ENCODE measurements around the gene SDCCAG8.

Gene SDCCAG8

DNA sequence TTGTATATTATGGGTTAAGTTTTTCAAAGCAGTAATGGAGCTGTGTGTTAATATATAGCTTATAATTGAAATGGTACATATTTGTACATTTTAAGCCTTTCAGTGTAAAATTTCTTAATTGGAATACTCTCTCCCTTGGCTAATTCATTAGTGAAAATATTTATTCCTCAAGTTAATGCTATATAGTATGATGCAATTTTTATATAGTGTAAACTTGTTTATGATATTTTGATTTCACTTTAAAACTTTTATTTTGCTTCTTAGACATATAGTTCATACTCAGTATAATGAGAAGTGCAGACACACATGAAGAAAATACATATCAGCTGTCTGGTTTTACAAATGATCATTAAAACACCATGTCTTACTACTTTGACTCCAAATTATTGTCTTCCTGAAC, 140.6 kb downstream of the SDCCAG8 start:
- DNase-seq = no peak

DNA sequence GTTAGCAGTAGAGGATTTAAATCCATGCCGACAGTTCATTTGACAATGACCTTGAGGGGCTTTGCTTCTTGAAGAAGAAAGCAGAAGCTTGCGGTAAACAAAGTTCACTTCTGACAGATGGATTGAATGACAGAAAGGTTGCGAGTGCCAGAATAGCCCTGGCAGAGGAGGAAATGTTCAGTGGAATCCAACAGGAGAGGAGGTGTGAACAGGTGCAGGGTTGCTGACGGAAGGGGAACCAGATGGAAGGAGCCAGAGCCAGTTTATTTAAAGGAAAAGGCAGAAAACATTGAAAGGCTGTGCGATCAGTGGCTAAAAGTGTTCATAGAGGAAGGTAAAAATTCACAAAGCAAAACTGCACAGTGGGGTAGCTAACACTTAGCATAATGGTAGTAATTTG, 141.0 kb downstream of the SDCCAG8 start:
- DNase-seq = no peak

DNA sequence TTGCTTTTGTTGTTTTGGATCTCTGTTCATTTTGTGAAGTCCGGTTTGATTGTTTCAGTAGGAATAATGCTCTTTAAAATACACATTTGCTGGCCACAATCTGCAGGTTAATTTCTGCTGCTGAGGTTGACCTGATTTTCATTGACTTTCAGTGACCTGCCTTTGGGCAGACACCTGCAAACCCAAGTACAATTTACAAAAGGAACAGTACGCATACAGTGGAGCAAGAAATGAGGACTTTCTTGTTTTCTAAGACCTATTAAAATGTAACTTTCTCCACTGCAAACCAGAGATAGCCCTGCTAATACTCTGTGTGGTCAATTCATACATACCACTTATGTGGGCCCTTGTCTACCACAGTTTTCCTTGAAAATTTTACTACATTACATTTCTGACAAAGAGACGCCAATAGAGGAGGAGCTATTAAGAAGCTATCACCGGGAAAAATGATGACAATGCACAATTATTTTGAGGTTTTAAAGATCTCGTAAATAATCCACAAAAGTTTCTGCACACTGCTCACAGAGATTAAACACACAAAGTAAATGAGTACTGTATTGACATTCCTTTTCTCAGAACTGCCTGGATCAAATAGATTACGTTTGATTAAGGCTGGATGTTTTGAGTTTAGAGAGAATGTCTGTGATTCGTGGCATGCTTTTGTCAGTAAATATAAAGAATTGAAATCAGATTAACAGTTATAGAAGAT, 141.9 kb downstream of the SDCCAG8 start:
- no peak for DNase-seq

DNA sequence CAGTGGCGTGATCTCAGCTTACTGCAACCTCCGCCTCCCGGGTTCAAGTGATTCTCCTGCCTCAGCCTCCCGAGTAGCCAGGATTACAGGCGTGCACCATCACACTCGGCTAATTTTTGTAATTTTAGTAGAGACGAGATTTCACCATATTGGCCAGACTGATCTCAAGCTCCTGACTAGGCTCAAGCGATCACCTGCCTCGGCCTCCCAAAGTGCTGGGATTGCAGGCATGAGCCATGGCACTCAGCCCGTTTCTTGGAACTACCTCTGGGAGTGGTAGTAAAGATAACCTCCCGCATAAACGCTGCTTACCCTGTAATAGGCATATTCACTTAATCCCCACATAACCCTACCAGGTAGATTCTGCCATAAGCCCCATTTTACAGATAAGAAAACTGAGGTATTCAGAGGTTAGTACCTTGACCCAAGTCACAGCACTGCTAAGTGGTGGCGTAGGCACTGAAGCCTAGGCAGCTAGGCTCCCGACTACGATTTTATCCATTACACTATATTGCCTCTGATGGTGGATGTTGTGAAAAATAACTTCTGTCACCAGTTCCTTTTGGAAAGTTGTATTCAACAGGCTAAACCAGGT, 143.8 kb downstream of the SDCCAG8 start:
- no peak for DNase-seq

DNA sequence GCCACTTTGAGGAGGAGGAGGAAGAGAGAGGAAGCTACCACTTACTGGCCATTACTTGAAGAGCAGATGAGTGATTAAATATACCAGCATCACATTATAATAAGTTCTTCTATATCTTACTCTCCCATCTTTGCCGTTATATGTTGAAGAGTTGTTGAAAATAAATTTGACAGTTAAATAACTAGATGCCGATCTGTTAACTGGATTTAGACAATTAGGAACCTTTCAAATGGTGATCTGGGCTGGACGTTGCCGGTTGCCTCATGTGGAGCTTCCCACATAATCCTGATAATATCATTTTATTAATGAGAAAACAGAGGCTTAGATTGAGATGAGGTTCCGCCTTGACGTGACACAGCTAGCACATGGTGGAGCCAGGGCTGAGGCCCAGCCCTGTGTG, 147.0 kb downstream of the SDCCAG8 start:
- DNase-seq = no peak

DNA sequence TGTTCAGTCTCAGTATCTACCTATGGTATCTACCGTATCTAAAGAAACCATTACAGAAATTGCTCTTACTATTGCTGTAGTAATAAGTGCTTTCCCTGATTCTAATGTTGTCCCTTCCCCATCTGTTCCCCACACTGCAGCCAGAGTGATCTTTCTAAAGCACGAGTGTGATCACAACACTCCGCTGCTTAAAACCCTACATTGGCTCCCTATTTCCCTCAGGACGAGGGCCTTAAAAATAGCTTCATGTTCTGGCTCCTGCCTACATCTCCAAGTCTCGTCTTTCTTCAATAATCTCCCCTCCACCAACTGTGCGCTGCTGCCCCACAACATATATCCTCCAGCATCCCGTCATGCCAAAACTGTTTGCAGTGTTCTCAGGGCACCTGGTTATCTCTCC, 150.6 kb downstream of the SDCCAG8 start:
- DNase-seq = no peak

DNA sequence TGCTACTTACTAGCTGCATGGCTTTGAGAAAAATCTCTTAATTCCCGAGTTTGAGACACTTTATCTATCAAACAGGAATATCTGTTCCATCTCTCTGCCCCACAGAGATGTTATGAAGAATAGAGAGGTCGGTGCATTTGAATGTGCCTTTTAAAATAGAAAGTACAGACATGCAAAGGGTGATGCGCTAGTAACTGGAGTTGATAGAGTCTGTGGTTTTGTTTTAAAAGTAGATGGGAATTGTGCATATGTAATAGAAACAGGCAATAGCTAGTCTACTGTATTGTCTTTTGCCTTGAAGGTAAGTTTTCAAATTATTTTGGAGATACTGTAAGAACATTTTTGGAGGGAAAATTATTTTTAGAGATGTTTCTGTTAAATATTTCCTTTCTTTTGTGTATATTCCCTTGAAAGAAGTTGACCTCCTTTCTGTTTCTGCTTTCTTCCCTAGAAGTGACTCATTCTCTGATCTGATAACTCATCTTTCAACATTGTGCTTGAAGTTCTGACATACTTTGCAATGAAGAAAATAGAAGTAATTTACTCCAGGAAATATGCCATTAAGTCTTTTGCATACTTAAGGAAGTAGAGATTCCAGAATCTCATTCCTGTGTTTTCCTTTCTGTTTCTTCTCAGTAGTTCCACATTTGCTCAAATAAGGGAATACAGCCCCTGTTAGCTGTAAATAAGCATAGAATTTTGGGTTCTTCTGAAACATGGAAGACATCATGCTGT, 151.6 kb downstream of the SDCCAG8 start:
- DNase-seq = no peak

DNA sequence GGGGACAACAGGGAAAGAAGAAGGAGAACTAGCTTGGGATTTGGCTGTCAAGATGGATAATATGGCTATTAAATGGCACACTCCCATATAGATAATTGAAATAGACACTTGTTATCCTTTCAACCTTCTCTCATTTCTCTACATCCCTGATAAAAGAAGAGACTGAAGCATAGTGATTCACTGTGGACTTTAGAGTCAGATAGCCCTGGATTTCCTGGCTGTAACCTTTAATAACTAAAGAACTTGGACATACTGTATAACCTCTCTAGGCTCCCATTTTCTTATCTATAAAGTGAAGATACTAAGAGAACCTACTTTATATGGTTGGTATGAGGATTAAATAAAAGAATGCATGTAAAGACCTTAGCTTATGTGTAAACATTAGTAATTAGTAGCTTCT, 152.6 kb downstream of the SDCCAG8 start:
- DNase-seq = no peak

DNA sequence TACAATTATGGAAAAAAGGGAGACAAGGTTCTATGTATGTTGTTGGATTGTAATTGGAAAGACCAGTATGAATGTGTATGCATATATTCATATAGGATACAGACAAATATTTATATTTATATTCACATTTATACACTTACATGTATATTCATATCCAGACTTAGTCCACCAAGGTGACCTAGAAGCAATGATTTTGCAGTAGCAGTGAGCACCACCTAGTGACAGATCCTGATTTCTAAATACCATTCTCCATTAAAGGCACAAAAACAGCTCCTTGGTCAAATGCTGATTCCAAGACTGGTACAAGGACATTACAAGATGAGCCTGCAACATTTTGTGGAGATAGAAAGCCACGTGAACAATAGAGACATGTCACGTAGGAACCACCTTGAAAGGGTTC, 153.4 kb downstream of the SDCCAG8 start:
- DNase-seq = no peak

DNA sequence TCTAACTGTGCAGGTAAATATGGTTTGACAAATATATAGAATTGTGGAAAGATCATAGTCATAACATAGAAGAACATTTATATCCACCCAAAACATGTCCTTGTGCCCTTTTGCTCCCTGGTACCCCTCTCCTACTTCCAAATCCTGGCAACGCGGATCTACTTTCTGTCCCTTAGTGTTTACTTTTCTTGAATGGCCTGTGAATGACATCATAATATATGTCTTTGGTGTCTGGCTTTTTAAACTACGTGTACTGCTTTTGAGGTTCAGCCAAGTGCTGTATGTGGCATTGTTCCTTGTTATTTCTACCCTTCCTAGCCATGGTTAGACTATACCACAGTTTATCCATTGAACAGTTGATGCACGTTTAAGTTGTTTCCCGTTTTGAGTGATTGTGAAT, 155.6 kb downstream of the SDCCAG8 start:
- DNase-seq = no peak

DNA sequence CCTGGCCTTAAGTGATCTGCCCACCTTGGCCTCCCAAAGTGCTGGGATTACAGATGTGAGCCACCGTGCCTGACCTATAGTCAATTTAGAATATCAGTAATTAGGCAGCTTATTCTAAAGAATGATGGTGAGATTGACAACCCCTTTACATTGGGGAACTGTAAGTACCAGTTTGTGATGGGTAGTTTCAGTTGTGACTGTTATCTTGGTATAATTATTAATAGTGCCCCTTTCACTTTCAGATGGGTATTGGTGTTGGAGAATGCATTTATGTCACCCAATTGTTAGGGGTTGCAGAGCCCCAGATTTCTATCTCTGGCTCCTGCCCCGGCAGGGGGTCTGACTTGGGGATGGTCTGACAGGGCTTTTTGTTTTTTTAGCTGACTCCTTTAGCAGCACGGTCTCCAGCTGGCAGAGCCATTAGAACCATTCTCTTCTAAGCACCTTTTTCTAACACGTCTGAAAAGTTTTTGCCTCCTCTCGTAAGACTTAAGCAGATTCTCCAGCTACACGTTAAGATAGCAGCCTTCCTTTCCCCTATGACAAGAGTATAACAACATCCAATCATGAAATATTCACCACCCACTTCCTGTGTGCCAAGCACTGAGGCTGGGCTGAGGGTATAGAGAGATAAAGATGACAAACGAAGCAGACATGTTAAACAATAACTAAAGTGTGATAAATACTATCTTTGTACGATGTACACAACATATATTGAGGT, 157.8 kb downstream of the SDCCAG8 start:
- DNase-seq = no peak

DNA sequence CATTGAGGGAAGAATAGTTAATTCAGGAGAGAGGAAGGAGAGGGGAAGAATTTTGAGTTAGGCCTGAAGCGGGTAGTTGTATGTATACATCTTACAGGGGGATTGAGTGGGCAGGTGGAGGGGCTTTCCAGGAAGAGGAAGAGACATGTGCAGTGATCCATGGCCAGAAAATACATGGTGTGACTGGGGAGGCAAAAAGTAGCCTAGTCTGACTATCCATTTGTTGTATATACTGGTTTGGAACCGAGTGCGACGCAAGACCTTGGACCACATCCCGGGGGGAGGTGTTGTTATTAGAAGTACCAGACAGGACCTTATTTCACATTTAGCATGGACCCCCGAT, 158.3 kb downstream of the SDCCAG8 start:
- no peak for DNase-seq

DNA sequence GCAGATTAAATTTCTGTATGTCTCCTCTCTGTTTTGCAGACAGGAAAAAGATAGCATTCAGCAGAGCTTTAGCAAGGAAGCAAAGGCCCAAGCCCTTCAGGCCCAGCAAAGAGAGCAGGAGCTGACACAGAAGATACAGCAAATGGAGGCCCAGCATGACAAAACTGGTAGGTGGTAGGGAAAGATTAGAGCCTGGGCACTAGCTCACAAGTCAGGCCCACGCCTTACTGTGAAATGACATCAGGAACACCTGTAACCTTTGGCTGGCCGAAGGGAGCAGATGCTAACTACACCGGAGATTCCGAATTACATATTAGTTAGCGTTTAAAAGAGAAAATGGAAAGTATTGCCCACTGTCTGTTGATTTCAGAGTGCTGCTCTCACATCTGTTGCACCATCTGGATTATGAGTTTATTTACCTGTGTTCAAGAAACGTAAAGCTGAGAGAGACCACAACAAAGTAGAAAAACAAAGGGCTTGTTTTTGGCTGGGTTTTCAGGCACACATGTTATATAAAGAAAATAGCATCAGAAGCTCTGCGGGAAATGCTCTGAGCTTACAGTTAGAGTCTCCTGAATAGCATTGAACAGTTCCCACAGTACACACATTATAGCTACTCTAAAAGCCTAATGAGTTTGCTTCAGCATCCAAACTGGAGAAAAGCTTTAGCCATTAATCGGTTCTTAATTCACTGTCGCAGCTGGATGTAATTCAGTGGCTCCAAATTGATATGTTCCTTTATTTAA, 160.0 kb downstream of the SDCCAG8 start:
- no peak for DNase-seq

DNA sequence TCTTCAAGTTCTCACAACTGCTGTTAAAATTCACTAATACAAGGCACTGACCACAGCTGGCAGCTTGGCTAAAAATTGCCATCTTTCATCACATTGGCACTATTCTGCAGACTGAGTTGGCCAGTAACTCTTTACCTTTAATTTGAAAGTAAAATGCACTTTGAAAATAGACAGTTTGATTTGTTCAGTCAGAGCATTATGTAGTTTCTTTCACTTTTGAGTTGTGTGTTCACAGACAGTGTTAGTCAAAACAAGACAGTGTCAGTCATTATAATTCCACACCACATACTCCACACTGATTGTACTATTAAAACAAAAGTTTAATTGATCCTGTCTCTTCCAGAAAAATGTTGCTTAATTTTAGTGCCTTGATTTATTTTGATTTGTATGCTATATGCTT, 160.7 kb downstream of the SDCCAG8 start:
- DNase-seq = no peak

DNA sequence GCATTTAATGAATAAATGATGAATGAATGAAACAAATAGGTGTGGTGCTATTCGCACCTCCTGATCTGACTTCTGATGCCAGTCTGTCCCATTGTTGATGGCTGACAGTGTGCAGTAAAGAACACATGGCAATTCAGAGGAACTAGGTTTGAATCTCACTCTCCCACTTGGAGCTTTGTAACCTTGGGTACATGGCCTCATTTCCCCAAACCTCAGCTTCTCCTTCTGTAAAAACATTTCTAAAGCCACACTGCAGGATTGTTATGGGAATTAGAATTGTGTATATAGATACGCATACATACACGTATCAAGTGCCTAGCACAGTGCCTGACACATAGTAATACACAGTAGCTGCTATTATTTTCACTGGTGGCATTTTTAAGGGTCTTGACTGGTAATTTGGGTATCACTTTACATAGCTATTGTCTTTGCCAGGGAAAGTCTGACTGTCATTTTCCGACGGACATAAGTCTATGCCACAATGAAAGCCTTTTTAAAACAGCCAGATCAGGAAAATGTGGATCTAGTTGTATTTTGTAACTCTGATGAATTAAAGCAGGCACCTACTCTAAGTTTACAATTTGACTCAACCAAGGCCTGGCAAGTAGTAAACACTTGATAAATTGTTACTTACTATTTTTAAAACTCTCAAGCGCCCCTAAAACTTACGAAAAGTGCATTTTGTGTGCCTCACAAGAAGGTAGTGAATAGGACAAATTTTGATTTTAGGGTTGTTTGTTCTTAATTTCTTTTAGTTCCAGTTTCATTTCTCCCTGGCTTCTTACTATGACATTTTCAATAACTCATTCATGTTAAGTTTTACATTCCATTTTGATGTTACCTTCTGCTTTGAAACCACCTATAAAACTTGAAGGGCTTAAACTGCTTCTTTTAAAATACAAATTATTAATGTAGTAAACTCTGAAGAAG, 164.4 kb downstream of the SDCCAG8 start:
- no peak for DNase-seq

DNA sequence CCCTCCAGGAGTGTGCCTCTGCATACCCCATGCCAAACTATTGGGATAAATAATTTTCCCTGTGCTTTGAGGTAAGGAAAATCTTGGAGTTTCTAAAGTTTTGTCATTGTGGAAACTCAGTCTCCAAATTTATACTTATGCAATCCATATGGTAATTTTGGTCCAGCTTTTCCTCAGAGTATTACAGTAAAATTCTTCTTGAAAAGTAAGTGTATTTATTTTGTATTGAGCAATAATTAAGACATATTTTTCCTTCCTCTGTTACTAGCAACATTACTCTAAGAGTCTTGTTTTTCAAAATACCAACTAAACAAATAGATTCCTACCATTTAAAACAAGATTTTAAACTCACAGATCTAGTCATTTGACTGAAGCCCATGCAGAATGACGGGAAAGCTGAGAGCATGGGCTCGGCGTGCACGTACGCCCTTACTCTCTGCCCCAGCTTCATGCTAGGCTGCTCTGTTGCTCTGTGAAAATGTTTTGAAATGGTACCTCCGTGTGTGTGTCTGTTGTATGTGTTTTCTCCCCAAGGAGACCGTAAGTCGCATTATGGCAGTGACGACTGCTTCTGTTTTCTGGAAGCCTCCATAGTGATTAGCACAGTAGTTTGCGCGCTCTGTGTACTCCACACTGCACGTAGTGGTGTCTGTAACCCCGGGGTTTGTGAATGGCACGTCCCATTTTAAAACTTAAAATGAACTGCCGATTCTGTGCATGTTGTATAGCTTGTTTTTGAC, 165.3 kb downstream of the SDCCAG8 start:
- no peak for DNase-seq

DNA sequence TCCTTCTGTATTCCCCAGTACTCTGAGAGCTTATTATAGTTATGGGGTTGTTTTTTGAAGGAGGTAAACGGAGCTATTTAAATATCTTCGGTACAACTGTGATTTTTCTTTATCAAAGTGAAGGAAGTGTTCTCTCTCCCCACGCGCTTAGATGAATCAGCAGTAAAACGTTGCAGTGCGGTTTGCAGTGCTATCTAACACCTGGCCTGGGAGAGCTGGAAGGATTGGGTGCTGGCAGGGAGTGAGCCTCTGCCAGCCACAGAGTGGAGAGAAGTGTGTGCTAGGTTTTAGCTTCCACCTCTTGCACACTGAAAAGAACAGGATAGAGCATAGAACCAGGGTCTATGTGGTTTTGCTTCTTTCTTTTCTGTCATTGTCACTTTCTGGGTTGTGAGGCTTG, 165.9 kb downstream of the SDCCAG8 start:
- peak; percentile 61 for DNase-seq

DNA sequence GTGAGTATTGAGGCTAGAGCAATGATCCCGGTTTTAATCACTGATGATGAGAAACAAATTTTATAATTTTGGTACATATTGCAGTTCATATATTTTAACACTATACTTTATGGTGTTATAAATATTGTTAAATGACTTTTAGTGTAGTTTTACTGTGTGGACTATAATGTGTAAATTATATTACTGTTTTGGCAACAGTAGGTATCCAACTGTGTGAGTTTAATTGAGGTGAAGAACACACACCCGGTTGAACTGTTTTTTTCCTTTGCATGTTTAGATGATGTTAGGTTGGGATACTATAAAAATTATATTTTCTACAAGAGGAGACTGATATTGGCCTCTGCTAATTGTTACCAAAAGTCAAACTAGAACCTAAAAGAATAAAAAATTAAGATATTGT, 166.5 kb downstream of the SDCCAG8 start:
- no peak for DNase-seq

DNA sequence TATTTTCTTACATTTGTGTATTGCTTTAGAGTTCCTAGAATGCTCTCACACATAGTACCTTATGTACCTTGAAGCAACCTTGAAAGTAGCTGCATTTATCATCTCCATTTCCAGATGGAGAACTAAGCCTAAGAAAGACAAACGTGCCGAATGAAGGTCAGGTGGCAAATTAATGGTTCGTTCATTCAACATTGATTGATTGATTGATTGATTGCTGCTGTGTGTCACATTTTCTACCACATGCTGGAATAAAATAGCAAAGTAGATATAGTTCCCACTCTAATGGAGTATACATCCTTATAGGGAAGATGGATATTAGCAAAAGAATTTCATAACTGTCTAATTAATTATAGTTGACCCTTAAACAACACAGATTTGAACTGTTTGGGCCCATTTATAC, 172.2 kb downstream of the SDCCAG8 start:
- no peak for DNase-seq

DNA sequence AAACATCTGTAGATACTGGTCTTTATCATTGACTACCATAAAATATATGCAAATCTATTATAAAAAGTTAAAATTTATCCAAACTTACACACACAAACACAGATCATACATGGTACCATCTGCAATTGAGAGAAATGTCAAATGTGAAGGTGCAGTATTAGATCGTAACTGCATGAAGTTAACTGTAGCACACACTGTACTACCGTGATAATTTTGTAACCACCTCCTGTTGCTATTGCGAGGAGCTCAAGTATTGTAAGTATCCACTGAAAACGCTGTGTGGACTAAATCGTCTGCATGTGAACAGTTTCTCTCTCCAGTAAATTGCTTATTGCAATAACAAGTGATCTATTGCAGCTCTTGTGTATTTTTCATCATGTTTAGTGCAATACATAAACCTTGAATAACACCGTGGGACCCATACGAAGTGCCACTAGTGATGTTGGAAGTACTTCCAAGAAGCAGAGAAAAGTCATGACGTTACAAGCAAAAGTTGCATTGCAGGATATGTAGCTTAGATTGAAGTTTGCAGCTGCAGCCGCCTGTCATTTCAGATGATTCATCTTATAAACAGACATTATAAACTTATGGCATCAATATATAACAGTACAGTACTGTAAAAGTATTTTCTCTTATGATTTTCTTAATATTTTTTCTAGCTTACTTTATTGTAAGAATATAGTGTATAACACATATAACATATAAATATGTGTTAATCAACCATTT, 172.9 kb downstream of the SDCCAG8 start:
- no peak for DNase-seq

DNA sequence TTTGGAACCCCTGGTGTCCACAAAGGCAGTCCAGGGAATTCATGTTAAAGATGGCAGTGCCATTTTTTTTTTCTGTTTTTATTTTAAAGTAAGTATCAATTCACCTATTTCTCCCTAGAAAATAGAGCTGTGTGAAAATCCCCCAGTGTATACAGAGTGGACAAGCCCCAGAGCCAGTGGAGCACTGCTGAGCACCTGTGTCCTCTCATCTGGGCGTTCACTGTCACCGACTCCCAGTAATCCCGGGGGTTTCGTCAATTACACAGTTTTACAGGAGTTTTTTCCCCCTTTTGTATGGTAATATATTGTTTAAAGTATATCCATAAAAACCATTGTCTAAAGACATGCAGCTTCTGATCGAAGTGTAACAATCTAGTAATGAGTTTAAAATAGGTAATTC, 175.8 kb downstream of the SDCCAG8 start:
- no peak for DNase-seq
